Thymus (tissue), 11 donors: ENCODE results near the gene SNX7. TPM values are rescaled to one million over a fixed set of nuclear protein-coding genes. Genes with fewer than 3 reads are reported as not detected.

Source experiments
- DNase-seq, 9 donors: peaks; one replicate each; pipeline ENCODE4 v3.0.0-alpha.2; 2013; ENCODE audit warnings: low spot score in 9 of 9, low read depth in 6 of 9, missing footprints in 1 of 9
- H3K27ac ChIP-seq, 2 donors: one replicate each; pipeline ENCODE4 v1.5.1; 2013; ENCODE audit warnings: control low read depth in 1 of 2, low read depth in 1 of 2, low read length in 1 of 2, mild to moderate bottlenecking in 1 of 2, moderate library complexity in 1 of 2
- H3K27me3 ChIP-seq, 2 donors: one replicate each; pipeline ENCODE4 v1.5.1; 2013; ENCODE audit warnings: low read length in 1 of 2; ENCODE audit not compliant: control insufficient read depth in 2 of 2, insufficient read depth in 1 of 2
- H3K36me3 ChIP-seq, 2 donors: one replicate each; pipeline ENCODE4 v1.5.1; 2013; ENCODE audit warnings: low read length in 1 of 2, mild to moderate bottlenecking in 1 of 2, moderate library complexity in 1 of 2; ENCODE audit not compliant: control insufficient read depth in 2 of 2, insufficient read depth in 2 of 2
- H3K4me1 ChIP-seq, 2 donors: one replicate each; pipeline ENCODE4 v1.5.1; 2013; ENCODE audit warnings: low read length in 2 of 2; ENCODE audit not compliant: control insufficient read depth in 2 of 2, insufficient read depth in 2 of 2
- H3K4me3 ChIP-seq, 2 donors: one replicate each; pipeline ENCODE4 v1.5.1; 2013; ENCODE audit warnings: low read length in 2 of 2, control low read depth in 1 of 2, mild to moderate bottlenecking in 1 of 2
- H3K9me3 ChIP-seq, 2 donors: one replicate each; pipeline ENCODE4 v1.5.1; 2013; ENCODE audit warnings: low read length in 1 of 2, mild to moderate bottlenecking in 1 of 2; ENCODE audit not compliant: control insufficient read depth in 2 of 2, insufficient read depth in 1 of 2
- WGBS: extraction: QIAGEN DNeasy Blood & Tissue Kit; methylation state at CpG from one replicate; pipeline ENCODE4 v1.1.7; 2013; 5-methylcytosine and 5-hydroxymethylcytosine counted together
- polyA plus RNA-seq: library from polyadenylated mRNA; stranded (reverse); fragments of 200-250 nt; gene quantifications from one replicate; pipeline ENCODE4 v1.2.3, GENCODE V29; 2013
- total RNA-seq: library from RNA; stranded (reverse); fragments of 120-200 nt; gene quantifications from one replicate; pipeline ENCODE4 v1.2.4, GENCODE V29; 2013
- donor health status: healthy.

The SNX7 gene
- total and polyA plus RNA-seq, 2 donors: 6.0 to 10.3 TPM

DNA sequence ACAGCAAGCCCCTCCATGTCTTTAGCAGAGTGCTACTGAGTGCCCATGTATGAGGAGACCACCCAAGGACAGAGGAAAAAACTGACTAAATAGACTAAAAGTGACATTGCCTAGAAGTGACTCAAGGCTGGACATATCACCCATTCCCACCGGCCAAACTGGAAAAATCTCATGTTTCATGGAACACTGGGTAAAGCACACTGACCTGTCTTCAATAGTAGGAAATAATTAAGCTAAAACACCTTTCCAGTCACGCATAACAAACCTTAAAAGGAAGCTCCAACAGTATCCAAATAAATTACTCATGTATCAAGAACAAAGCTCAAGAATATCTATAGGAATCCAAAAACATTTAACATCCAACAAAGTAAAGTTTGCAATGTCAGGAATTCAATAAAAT, 120.4 kb downstream of the SNX7 start:
- H3K27me3 ChIP-seq: no peaks in the 10 kb centered on the region
- no peak overlapping the region for H3K27ac ChIP-seq
- H3K9me3 ChIP-seq: peaks cover 0 to 14% of the 10 kb centered on the region in 2 donors
- WGBS: 93% methylated on average over 2 of the region's 2 CpGs
- H3K4me3 ChIP-seq: no peak overlapping the region
- H3K36me3 ChIP-seq: no peaks in the 10 kb centered on the region
- no peak for DNase-seq
- no peaks in the 10 kb centered on the region for H3K4me1 ChIP-seq

- WGBS: 97% methylated on average over 6 of the region's 6 CpGs
- no peak for DNase-seq
- H3K36me3 ChIP-seq: no peaks in the 10 kb centered on the region
- peaks cover 0 to 14% of the 10 kb centered on the region in 2 donors for H3K9me3 ChIP-seq
- no peak overlapping the region for H3K4me3 ChIP-seq
- no peaks in the 10 kb centered on the region for H3K27me3 ChIP-seq
- no peaks in the 10 kb centered on the region for H3K4me1 ChIP-seq
- H3K27ac ChIP-seq: no peak overlapping the region
Measured at GRCh38 chr1:98783821-98784220, 122.3 kb downstream of the SNX7 start.

DNA sequence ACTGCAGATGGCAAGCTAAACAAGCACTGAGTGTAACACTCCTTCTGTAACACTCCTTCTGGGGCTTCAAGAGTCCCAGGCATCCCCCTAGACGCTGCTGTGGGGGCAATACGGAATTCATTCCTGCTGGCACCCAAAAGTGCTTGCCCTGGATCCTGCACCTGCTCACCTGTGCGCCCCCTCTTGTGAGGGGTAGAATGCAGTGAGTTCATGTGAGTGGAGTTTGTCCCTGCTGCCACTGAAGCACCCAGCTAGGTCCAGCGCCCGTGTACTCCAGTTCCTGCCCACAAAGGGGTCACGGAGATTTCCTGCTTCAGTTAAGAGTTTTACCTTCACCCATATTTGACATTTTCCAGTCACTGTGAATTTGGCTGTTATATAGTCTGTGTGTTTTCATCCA, 130.0 kb downstream of the SNX7 start:
- H3K36me3 ChIP-seq: no peaks in the 10 kb centered on the region
- H3K4me3 ChIP-seq: no peak overlapping the region
- H3K9me3 ChIP-seq: no peaks in the 10 kb centered on the region
- no peaks in the 10 kb centered on the region for H3K27me3 ChIP-seq
- 88% methylated on average over 6 of the region's 6 CpGs for WGBS
- no peak overlapping the region for H3K27ac ChIP-seq
- no peaks in the 10 kb centered on the region for H3K4me1 ChIP-seq
- no peak for DNase-seq

DNA sequence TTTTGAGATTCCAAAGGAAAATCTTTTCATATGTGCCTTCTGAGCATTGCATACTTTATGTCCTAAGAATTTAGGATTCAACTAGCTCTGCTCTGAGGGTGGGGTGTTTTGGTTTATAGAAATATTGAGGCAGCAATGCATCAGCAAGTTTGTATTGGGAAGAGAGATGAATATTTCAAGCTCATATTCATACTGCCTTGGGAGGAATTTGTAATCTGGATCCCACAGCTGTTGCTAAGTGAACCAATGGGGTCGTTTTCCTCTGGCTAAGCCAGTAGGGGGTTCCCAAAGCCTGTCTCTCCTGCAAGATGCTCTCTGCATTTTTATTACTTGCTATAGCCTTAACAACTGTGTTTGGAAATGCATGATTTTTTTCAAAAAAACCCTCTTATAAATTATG, 130.6 kb downstream of the SNX7 start:
- H3K4me3 ChIP-seq: no peak overlapping the region
- H3K36me3 ChIP-seq: no peaks in the 10 kb centered on the region
- no peaks in the 10 kb centered on the region for H3K4me1 ChIP-seq
- H3K9me3 ChIP-seq: no peaks in the 10 kb centered on the region
- no peaks in the 10 kb centered on the region for H3K27me3 ChIP-seq
- no peak for DNase-seq
- H3K27ac ChIP-seq: no peak overlapping the region
- 52% methylated on average over 1 of the region's 1 CpG for WGBS

DNA sequence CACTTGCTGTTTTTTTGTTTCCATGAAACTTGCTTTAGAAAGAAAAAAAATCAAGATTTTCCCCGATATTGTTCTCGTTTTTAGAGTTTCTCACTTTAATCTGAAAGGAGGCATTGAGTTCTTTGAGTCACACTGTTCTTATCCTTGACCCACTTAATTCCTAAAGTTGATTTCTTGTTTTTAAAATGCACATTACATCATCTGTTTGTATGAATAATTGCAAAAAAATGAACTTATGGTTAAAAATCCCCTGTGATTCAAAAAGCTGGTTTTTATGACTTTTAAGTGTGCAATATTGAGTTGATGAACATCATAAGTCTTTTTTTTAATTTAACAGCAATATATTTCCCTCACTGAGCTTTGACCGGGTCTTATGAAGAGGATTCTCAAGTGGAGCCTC, 131.6 kb downstream of the SNX7 start:
- Histone ChIP-seq H3K27me3 (no peaks in the 10 kb centered on the region), H3K36me3 (no peaks in the 10 kb centered on the region), H3K27ac (no peak overlapping the region), H3K4me3 (no peak overlapping the region), H3K9me3 (no peaks in the 10 kb centered on the region), H3K4me1 (no peaks in the 10 kb centered on the region)
- no peak for DNase-seq
- 97% methylated on average over 3 of the region's 3 CpGs for WGBS

DNA sequence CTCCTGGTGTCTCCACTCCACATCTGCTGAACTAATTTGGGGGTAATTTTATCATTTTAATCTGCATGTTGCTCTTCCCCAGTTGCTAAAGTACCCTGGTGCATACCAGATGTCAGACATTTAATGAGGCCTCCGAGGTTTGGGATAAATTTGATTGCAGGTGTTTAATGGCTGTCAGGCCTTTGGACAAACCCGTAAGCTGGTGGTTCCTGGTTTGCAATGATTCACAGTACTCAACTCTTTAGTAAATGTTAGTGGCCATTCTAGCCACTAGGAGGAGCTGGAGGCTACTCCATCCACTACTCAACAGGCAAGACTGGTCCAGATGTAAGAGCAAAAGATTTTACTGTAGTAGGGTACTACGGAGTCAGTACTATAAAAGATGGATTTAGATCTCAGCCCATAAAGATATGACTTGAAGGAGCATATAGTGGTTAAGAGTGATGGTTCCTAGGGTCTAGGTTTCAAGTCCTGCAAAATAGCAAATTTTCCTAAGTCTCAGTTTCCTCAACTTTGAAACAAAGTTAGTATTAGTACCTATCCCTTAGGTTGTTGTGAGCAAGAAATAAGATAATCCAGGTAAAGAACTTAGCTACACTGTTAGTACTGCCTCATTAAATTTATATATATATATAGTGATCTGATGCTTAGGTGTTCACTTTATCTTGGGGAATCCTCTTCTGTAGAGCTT, 132.8 kb downstream of the SNX7 start:
- Histone ChIP-seq H3K27ac (no peak overlapping the region), H3K9me3 (no peaks in the 10 kb centered on the region), H3K4me1 (no peaks in the 10 kb centered on the region), H3K4me3 (no peak overlapping the region), H3K36me3 (no peaks in the 10 kb centered on the region), H3K27me3 (no peaks in the 10 kb centered on the region)
- peak in 8 of 9 donors; percentile 57 to 86 (median 65) for DNase-seq
- WGBS: 18% methylated on average over 3 of the region's 3 CpGs

- WGBS: 90% methylated on average over 1 of the region's 1 CpG
- no peaks in the 10 kb centered on the region for H3K9me3 ChIP-seq
Measured at GRCh38 chr1:98796049-98796448, 134.5 kb downstream of the SNX7 start.

GRCh38 chr1:98797506-98797905, 136.0 kb downstream of the SNX7 start:
- WGBS: 3% methylated on average over 2 of the region's 2 CpGs
- Histone ChIP-seq H3K4me1 (no peaks in the 10 kb centered on the region), H3K9me3 (no peaks in the 10 kb centered on the region), H3K27me3 (no peaks in the 10 kb centered on the region), H3K4me3 (no peak overlapping the region), H3K27ac (no peak overlapping the region), H3K36me3 (no peaks in the 10 kb centered on the region)
- peak in 6 of 9 donors; percentile 16 to 67 (median 24) for DNase-seq

More at GRCh38 chr1:98796049-98796448, 134.5 kb downstream of the SNX7 start:
- Histone ChIP-seq H3K4me1 (no peaks in the 10 kb centered on the region), H3K36me3 (no peaks in the 10 kb centered on the region), H3K4me3 (no peak overlapping the region), H3K27me3 (no peaks in the 10 kb centered on the region), H3K27ac (no peak overlapping the region)
- DNase-seq: no peak
